T-cell (primary cell): ENCODE data around the gene PHF2. TPM values are rescaled to one million over a fixed set of nuclear protein-coding genes. Genes with fewer than 3 reads are reported as not detected.

Experiments used
- ATAC-seq, 4 experiments: fragments of 200-7000 bp in 3 of 4; fragments of 150-1000 bp in 1 of 4; cut with Tn5 transposase; replicated peaks in 1 of 4; 1 replicate in 3 of 4; 2 replicates in 1 of 4; pipeline ENCODE4 v1.10.0; 2021; ENCODE audit warnings: moderate library complexity in 3 of 4, mild to moderate bottlenecking in 2 of 4, moderate number of reproducible peaks in 1 of 4
- CTCF ChIA-PET, 2 donors: fragments of 300-600 bp; sonication (Branson Sonifier 250); formaldehyde crosslinking; loops; one replicate each; lab custom pipeline; 2022; ENCODE audit warnings: antibody characterized with exemption in 2 of 2; lab: Charles Lee
- POLR2A ChIA-PET, 2 donors: fragments of 300-600 bp; sonication (Branson Sonifier 250); formaldehyde crosslinking; loops; one replicate each; lab custom pipeline; 2022; ENCODE audit warnings: antibody characterized with exemption in 2 of 2; lab: Charles Lee
- DNase-seq, 35 experiments: peaks; one replicate each; pipeline versions ENCODE4 v3.0.0 to v3.0.0-alpha.2; 2013 to 2023
- H3K27ac ChIP-seq: one replicate; pipeline ENCODE4 v1.5.1; 2013; ENCODE audit warnings: low read length
- H3K27me3 ChIP-seq, 2 experiments: replicated peaks in 1 of 2; 1 replicate in 1 of 2; 2 replicates in 1 of 2; pipeline versions ENCODE4 v1.6.1 to v1.7.0; 2013; ENCODE audit warnings: low read length in 1 of 2, mixed read lengths in 1 of 2; ENCODE audit not compliant: control insufficient read depth in 2 of 2, insufficient read depth in 2 of 2; ENCODE audit errors: extremely low read depth in 1 of 2
- H3K36me3 ChIP-seq, 2 donors: 1 replicate in 1 of 2; 2 replicates in 1 of 2; pipeline versions ENCODE4 v1.6.1 to v1.7.0; 2013; ENCODE audit warnings: low read length in 1 of 2; ENCODE audit not compliant: control insufficient read depth in 2 of 2, insufficient read depth in 1 of 2; ENCODE audit errors: extremely low read depth in 1 of 2
- H3K4me1 ChIP-seq, 2 experiments: 1 replicate in 1 of 2; 2 replicates in 1 of 2; pipeline versions ENCODE4 v1.6.1 to v1.7.0; 2013; ENCODE audit warnings: low read length in 2 of 2, mixed read lengths in 1 of 2; ENCODE audit not compliant: insufficient read depth in 2 of 2, control insufficient read depth in 1 of 2; ENCODE audit errors: extremely low read depth in 1 of 2
- H3K4me3 ChIP-seq, 2 donors: 1 replicate in 1 of 2; 2 replicates in 1 of 2; pipeline versions ENCODE4 v1.5.1 to v1.7.0; 2013; ENCODE audit warnings: mild to moderate bottlenecking in 2 of 2, low read length in 1 of 2, moderate library complexity in 1 of 2; ENCODE audit not compliant: control insufficient read depth in 1 of 2; ENCODE audit errors: extremely low read depth in 1 of 2
- H3K9me3 ChIP-seq: 2 replicates; pipeline ENCODE4 v1.7.0; 2013
- H3K27ac Mint-ChIP-seq, 2 donors: one replicate each; pipeline ENCODE4 v1.8.0; 2020 to 2021; ENCODE audit warnings: mild to moderate bottlenecking in 2 of 2, mixed read lengths in 2 of 2
- H3K27me3 Mint-ChIP-seq, 2 donors: one replicate each; pipeline ENCODE4 v1.8.0; 2021 to 2022; ENCODE audit warnings: mixed read lengths in 2 of 2
- H3K36me3 Mint-ChIP-seq: one replicate; pipeline ENCODE4 v1.8.0; 2021; ENCODE audit warnings: mixed read lengths
- H3K4me1 Mint-ChIP-seq, 3 donors: one replicate each; pipeline ENCODE4 v1.8.0; 2020 to 2022; ENCODE audit warnings: mixed read lengths in 3 of 3, mild to moderate bottlenecking in 1 of 3
- H3K4me3 Mint-ChIP-seq, 3 donors: one replicate each; pipeline ENCODE4 v1.8.0; 2020 to 2022; ENCODE audit warnings: mild to moderate bottlenecking in 3 of 3, mixed read lengths in 3 of 3, moderate library complexity in 3 of 3
- H3K9me3 Mint-ChIP-seq, 3 donors: one replicate each; pipeline ENCODE4 v1.8.0; 2020 to 2022; ENCODE audit warnings: mixed read lengths in 3 of 3
- WGBS: methylation state at CpG from one replicate; pipeline ENCODE4 v1.1.5; 2013; ENCODE audit warnings: missing lambda C conversion rate; ENCODE audit not compliant: insufficient coverage; 5-methylcytosine and 5-hydroxymethylcytosine counted together
- total RNA-seq, 35 experiments: library from RNA in 6 of 35; stranded (reverse) in 6 of 35; fragments of 120-200 nt in 1 of 35; gene quantifications; one replicate each; pipeline versions ENCODE4 v1.2.1 to v1.2.4 and lab custom pipeline; 2013 to 2026

Gene PHF2
- total RNA-seq, 5 donors from 2014 or later (not counting 1 experiment from before 2014, with no cell fraction given) = 24.6 to 38.5 (median 34.6) TPM

- no peak for ATAC-seq
- H3K4me1 Mint-ChIP-seq = peaks cover 17 to 36% (median 29%) of the 10 kb centered on the region in 3 donors
- POLR2A ChIA-PET = no interaction called here
Observed at GRCh38 chr9:93614830-93615468, 38.6 kb downstream of the PHF2 start.

GRCh38 chr9:93616044-93616443 lies 39.7 kb downstream of the PHF2 start:
- WGBS = 100% methylated on average over 1 of the region's 2 CpGs
- Mint-ChIP-seq H3K4me3 (no peak overlapping the region), H3K36me3 (peaks cover 4% of the 10 kb centered on the region), H3K27ac (no peak overlapping the region), H3K9me3 (no peaks in the 10 kb centered on the region), H3K27me3 (no peaks in the 10 kb centered on the region), H3K4me1 (peaks cover 17 to 39% (median 33%) of the 10 kb centered on the region in 3 donors)
- DNase-seq (no peak), ATAC-seq (no peak)
- no peaks in the 10 kb centered on the region for H3K27me3 ChIP-seq
- no peak overlapping the region for H3K27ac ChIP-seq
- peaks cover 0 to 25% of the 10 kb centered on the region in 2 experiments for H3K4me1 ChIP-seq
- no peak overlapping the region for H3K4me3 ChIP-seq
- no peaks in the 10 kb centered on the region for H3K9me3 ChIP-seq
- POLR2A ChIA-PET = no interaction called here
- H3K36me3 ChIP-seq = peaks cover 0 to 10% of the 10 kb centered on the region in 2 donors
- CTCF ChIA-PET = no interaction called here

More at GRCh38 chr9:93614830-93615468, 38.6 kb downstream of the PHF2 start:
- H3K27me3 Mint-ChIP-seq = no peaks in the 10 kb centered on the region
- DNase-seq = no peak
- Histone ChIP-seq H3K4me3 (no peak overlapping the region), H3K9me3 (no peaks in the 10 kb centered on the region), H3K4me1 (peaks cover 0 to 23% of the 10 kb centered on the region in 2 experiments), H3K27me3 (no peaks in the 10 kb centered on the region), H3K27ac (no peak overlapping the region), H3K36me3 (peaks cover 0 to 5% of the 10 kb centered on the region in 2 donors)
- CTCF ChIA-PET = no interaction called here
- H3K27ac Mint-ChIP-seq = no peak overlapping the region
- no peak overlapping the region for H3K4me3 Mint-ChIP-seq
- peaks cover 8% of the 10 kb centered on the region for H3K36me3 Mint-ChIP-seq
- H3K9me3 Mint-ChIP-seq = peaks cover 3 to 5% (median 5%) of the 10 kb centered on the region in 3 donors
- 68% methylated on average over 4 of the region's 5 CpGs for WGBS

- Histone ChIP-seq H3K9me3 (no peaks in the 10 kb centered on the region), H3K27me3 (no peaks in the 10 kb centered on the region), H3K4me3 (no peak overlapping the region), H3K4me1 (peaks cover 0 to 36% of the 10 kb centered on the region in 2 experiments), H3K36me3 (peaks cover 0 to 10% of the 10 kb centered on the region in 2 donors), H3K27ac (no peak overlapping the region)
- Mint-ChIP-seq H3K4me3 (no peak overlapping the region), H3K27ac (no peak overlapping the region), H3K36me3 (no peaks in the 10 kb centered on the region), H3K4me1 (peaks cover 16 to 40% (median 31%) of the 10 kb centered on the region in 3 donors), H3K9me3 (no peaks in the 10 kb centered on the region), H3K27me3 (no peaks in the 10 kb centered on the region)
- ChIA-PET POLR2A (no interaction called here), CTCF (no interaction called here)
- WGBS = 97% methylated on average over 3 of the region's 6 CpGs
- ATAC-seq (no peak), DNase-seq (no peak)
Observed at GRCh38 chr9:93617273-93617672, 40.9 kb downstream of the PHF2 start.

- no peak for DNase-seq
- no peaks in the 10 kb centered on the region for H3K9me3 Mint-ChIP-seq
- 95% methylated on average over 19 of the region's 19 CpGs for WGBS
- POLR2A ChIA-PET = interaction anchor here in 1 of 2 donors (0.5 kb wide), 1 partner anchor 12 kb away, joined by 4 read pairs; no protein-coding TSS in a partner anchor
- H3K4me1 Mint-ChIP-seq = peaks cover 26 to 41% (median 31%) of the 10 kb centered on the region in 3 donors
- no peaks in the 10 kb centered on the region for H3K27me3 Mint-ChIP-seq
- H3K36me3 Mint-ChIP-seq = no peaks in the 10 kb centered on the region
- no peaks in the 10 kb centered on the region for H3K27me3 ChIP-seq
- CTCF ChIA-PET = no interaction called here
- H3K9me3 ChIP-seq = no peaks in the 10 kb centered on the region
- H3K27ac ChIP-seq = no peak overlapping the region
- no peak overlapping the region for H3K4me3 ChIP-seq
- H3K27ac Mint-ChIP-seq = no peak overlapping the region
- H3K4me1 ChIP-seq = peaks cover 0 to 33% of the 10 kb centered on the region in 2 experiments
- H3K36me3 ChIP-seq = peaks cover 0 to 10% of the 10 kb centered on the region in 2 donors
- H3K4me3 Mint-ChIP-seq = no peak overlapping the region
- ATAC-seq = no peak
Observed at GRCh38 chr9:93619272-93619775, 42.9 kb downstream of the PHF2 start.

- no peak for DNase-seq
- H3K4me3 ChIP-seq = no peak overlapping the region
- peaks cover 0 to 33% of the 10 kb centered on the region in 2 experiments for H3K4me1 ChIP-seq
- no peaks in the 10 kb centered on the region for H3K36me3 Mint-ChIP-seq
- H3K27ac Mint-ChIP-seq = no peak overlapping the region
- peaks cover 26 to 41% (median 31%) of the 10 kb centered on the region in 3 donors for H3K4me1 Mint-ChIP-seq
- no peaks in the 10 kb centered on the region for H3K27me3 ChIP-seq
- no peaks in the 10 kb centered on the region for H3K9me3 ChIP-seq
- ChIA-PET CTCF (no interaction called here), POLR2A (interaction anchor here in 1 of 2 donors (0.5 kb wide), 1 partner anchor 13 kb away, joined by 4 read pairs; no protein-coding TSS in a partner anchor)
- no peak for ATAC-seq
- H3K36me3 ChIP-seq = peaks cover 0 to 10% of the 10 kb centered on the region in 2 donors
- 92% methylated on average over 6 of the region's 8 CpGs for WGBS
- H3K9me3 Mint-ChIP-seq = no peaks in the 10 kb centered on the region
- no peak overlapping the region for H3K27ac ChIP-seq
- no peak overlapping the region for H3K4me3 Mint-ChIP-seq
- no peaks in the 10 kb centered on the region for H3K27me3 Mint-ChIP-seq
Observed at GRCh38 chr9:93620041-93620506, 43.7 kb downstream of the PHF2 start.

GRCh38 chr9:93620881-93621820 lies 44.8 kb downstream of the PHF2 start:
- ATAC-seq (no peak), DNase-seq (no peak)
- Histone ChIP-seq H3K27me3 (no peaks in the 10 kb centered on the region), H3K36me3 (peaks cover 0 to 10% of the 10 kb centered on the region in 2 donors), H3K27ac (no peak overlapping the region), H3K4me1 (peaks cover 0 to 33% of the 10 kb centered on the region in 2 experiments), H3K9me3 (no peaks in the 10 kb centered on the region), H3K4me3 (no peak overlapping the region)
- H3K27ac Mint-ChIP-seq = no peak overlapping the region
- WGBS = 86% methylated on average over 9 of the region's 14 CpGs
- CTCF ChIA-PET = no interaction called here
- H3K9me3 Mint-ChIP-seq = peaks cover 0 to 1% (median 0%) of the 10 kb centered on the region in 3 donors
- peaks cover 26 to 35% (median 27%) of the 10 kb centered on the region in 3 donors for H3K4me1 Mint-ChIP-seq
- H3K27me3 Mint-ChIP-seq = no peaks in the 10 kb centered on the region
- no peak overlapping the region for H3K4me3 Mint-ChIP-seq
- H3K36me3 Mint-ChIP-seq = peaks cover 1% of the 10 kb centered on the region
- POLR2A ChIA-PET = no interaction called here
